ENCODE data around the gene CPXM2.

The CPXM2 gene

GRCh38 chr10:123843835-123844234, 47.8 kb downstream of the CPXM2 start:
- no peak for ATAC-seq

GRCh38 chr10:123842692-123843385, 48.8 kb downstream of the CPXM2 start:
- no peak for ATAC-seq

GRCh38 chr10:123841560-123841959, 50.0 kb downstream of the CPXM2 start:
- no peak for ATAC-seq

GRCh38 chr10:123841115-123841514, 50.5 kb downstream of the CPXM2 start:
- no peak for ATAC-seq

- ATAC-seq = no peak
Observed at GRCh38 chr10:123840714-123841113, 50.9 kb downstream of the CPXM2 start.

GRCh38 chr10:123838596-123839310, 52.9 kb downstream of the CPXM2 start:
- no peak for ATAC-seq

- ATAC-seq = no peak
Observed at GRCh38 chr10:123837756-123838155, 53.9 kb downstream of the CPXM2 start.

GRCh38 chr10:123836418-123837145, 55.0 kb downstream of the CPXM2 start:
- no peak for ATAC-seq

- no peak for ATAC-seq
Observed at GRCh38 chr10:123835575-123835974, 56.0 kb downstream of the CPXM2 start.

GRCh38 chr10:123833170-123833850, 58.3 kb downstream of the CPXM2 start:
- no peak for ATAC-seq

GRCh38 chr10:123831259-123831658, 60.3 kb downstream of the CPXM2 start:
- ATAC-seq = no peak

- ATAC-seq = no peak
Observed at GRCh38 chr10:123821136-123821535, 70.5 kb downstream of the CPXM2 start.

GRCh38 chr10:123809632-123810031, 82.0 kb downstream of the CPXM2 start:
- ATAC-seq = no peak

- peak; percentile 38 to 43 for ATAC-seq
Observed at GRCh38 chr10:123808906-123809305, 82.7 kb downstream of the CPXM2 start.

GRCh38 chr10:123808286-123808685, 83.3 kb downstream of the CPXM2 start:
- ATAC-seq = no peak

GRCh38 chr10:123807444-123808035, 84.1 kb downstream of the CPXM2 start:
- no peak for ATAC-seq

GRCh38 chr10:123804716-123805115, 86.9 kb downstream of the CPXM2 start:
- no peak for ATAC-seq

GRCh38 chr10:123800821-123801220, 90.8 kb downstream of the CPXM2 start:
- no peak for ATAC-seq

- ATAC-seq = no peak
Observed at GRCh38 chr10:123800289-123800688, 91.3 kb downstream of the CPXM2 start.

GRCh38 chr10:123798856-123799255, 92.8 kb downstream of the CPXM2 start:
- no peak for ATAC-seq

GRCh38 chr10:123797813-123798212, 93.8 kb downstream of the CPXM2 start:
- ATAC-seq = no peak

GRCh38 chr10:123796736-123797135, 94.9 kb downstream of the CPXM2 start:
- ATAC-seq = no peak

Data from activated CD4-positive, CD25-positive, alpha-beta regulatory T cell treated with anti-CD3 and anti-CD28 coated beads, Interleukin-2, amount 50 U/mL, for 24 hours (primary cell).